ENCODE measurements around the gene GPR152. TPM values are rescaled to one million over a fixed set of nuclear protein-coding genes. Genes with fewer than 3 reads are reported as not detected.

GPR152 gene
- total RNA-seq, 4 donors from 2014 or later = not detected

GRCh38 chr11:67492069-67492727 is 39.7 kb upstream of the GPR152 start:
- H3K4me3 ChIP-seq (replicated peaks in 1 of 3) = no peak overlapping the region
- H3K36me3 ChIP-seq = peaks cover 46 to 61% of the 10 kb centered on the region in 2 donors

GRCh38 chr11:67491276-67492068 is 38.9 kb upstream of the GPR152 start:
- H3K4me1 ChIP-seq = no peaks in the 10 kb centered on the region
- 90 to 91% methylated on average over 12 to 24 of the region's 24 CpGs for WGBS, 2 donors
- no peaks in the 10 kb centered on the region for H3K9me3 ChIP-seq
- DNase-seq = no peak
- peaks cover 46 to 62% of the 10 kb centered on the region in 2 donors for H3K36me3 ChIP-seq
- intact Hi-C loops (cut with DNase I) = no loop called here
- TF ChIP-seq POLR2A (IDR thresholded peaks at IDR 0.05) (no peak), CTCF (IDR thresholded peaks at IDR 0.05) (no peak)
- H3K27ac ChIP-seq = no peak overlapping the region
- H3K4me3 ChIP-seq (replicated peaks in 1 of 3) = no peak overlapping the region
- H3K27me3 ChIP-seq = no peaks in the 10 kb centered on the region

More at GRCh38 chr11:67492069-67492727, 39.7 kb upstream of the GPR152 start:
- Histone ChIP-seq H3K27me3 (no peaks in the 10 kb centered on the region), H3K9me3 (no peaks in the 10 kb centered on the region), H3K4me1 (no peaks in the 10 kb centered on the region), H3K27ac (no peak overlapping the region)
- intact Hi-C loops (cut with DNase I) = no loop called here
- TF ChIP-seq CTCF (IDR thresholded peaks at IDR 0.05) (no peak), POLR2A (IDR thresholded peaks at IDR 0.05) (no peak)
- 89 to 95% methylated on average over 13 to 16 of the region's 19 CpGs for WGBS, 2 donors
- DNase-seq = no peak

GRCh38 chr11:67490727-67491065 is 38.2 kb upstream of the GPR152 start:
- H3K27ac ChIP-seq = no peak overlapping the region
- intact Hi-C loops (cut with DNase I) = no loop called here
- no peaks in the 10 kb centered on the region for H3K4me1 ChIP-seq
- DNase-seq = no peak
- H3K9me3 ChIP-seq = no peaks in the 10 kb centered on the region
- H3K4me3 ChIP-seq (replicated peaks in 1 of 3) = no peak overlapping the region
- H3K27me3 ChIP-seq = no peaks in the 10 kb centered on the region
- no peak for TF ChIP-seq CTCF (IDR thresholded peaks at IDR 0.05)
- TF ChIP-seq POLR2A (IDR thresholded peaks at IDR 0.05) = no peak
- WGBS, 2 donors = 78 to 90% methylated on average over 2 to 7 of the region's 15 CpGs
- H3K36me3 ChIP-seq = peaks cover 46 to 62% of the 10 kb centered on the region in 2 donors

GRCh38 chr11:67489885-67490726 is 37.6 kb upstream of the GPR152 start:
- no peaks in the 10 kb centered on the region for H3K27me3 ChIP-seq
- TF ChIP-seq CTCF (IDR thresholded peaks at IDR 0.05) (no peak), POLR2A (IDR thresholded peaks at IDR 0.05) (no peak)

More at GRCh38 chr11:67489885-67490726, 37.6 kb upstream of the GPR152 start:
- Histone ChIP-seq H3K4me3 (replicated peaks in 1 of 3) (no peak overlapping the region), H3K27ac (no peak overlapping the region), H3K4me1 (peaks cover 0 to 2% of the 10 kb centered on the region in 2 donors), H3K9me3 (no peaks in the 10 kb centered on the region), H3K36me3 (peaks cover 46 to 58% of the 10 kb centered on the region in 2 donors)
- DNase-seq = no peak
- intact Hi-C loops (cut with DNase I) = no loop called here
- 89 to 90% methylated on average over 16 to 23 of the region's 23 CpGs for WGBS, 2 donors
